NCI-H1436 treated with DMSO at 0.1 percent for 48 hours (cell line): Measurements from ENCODE around the gene CCDC136.

Source experiments
- DNase-seq: peaks from one replicate; lab custom pipeline; 2025; lab: John Stamatoyannopoulos, UW

Gene CCDC136

DNA sequence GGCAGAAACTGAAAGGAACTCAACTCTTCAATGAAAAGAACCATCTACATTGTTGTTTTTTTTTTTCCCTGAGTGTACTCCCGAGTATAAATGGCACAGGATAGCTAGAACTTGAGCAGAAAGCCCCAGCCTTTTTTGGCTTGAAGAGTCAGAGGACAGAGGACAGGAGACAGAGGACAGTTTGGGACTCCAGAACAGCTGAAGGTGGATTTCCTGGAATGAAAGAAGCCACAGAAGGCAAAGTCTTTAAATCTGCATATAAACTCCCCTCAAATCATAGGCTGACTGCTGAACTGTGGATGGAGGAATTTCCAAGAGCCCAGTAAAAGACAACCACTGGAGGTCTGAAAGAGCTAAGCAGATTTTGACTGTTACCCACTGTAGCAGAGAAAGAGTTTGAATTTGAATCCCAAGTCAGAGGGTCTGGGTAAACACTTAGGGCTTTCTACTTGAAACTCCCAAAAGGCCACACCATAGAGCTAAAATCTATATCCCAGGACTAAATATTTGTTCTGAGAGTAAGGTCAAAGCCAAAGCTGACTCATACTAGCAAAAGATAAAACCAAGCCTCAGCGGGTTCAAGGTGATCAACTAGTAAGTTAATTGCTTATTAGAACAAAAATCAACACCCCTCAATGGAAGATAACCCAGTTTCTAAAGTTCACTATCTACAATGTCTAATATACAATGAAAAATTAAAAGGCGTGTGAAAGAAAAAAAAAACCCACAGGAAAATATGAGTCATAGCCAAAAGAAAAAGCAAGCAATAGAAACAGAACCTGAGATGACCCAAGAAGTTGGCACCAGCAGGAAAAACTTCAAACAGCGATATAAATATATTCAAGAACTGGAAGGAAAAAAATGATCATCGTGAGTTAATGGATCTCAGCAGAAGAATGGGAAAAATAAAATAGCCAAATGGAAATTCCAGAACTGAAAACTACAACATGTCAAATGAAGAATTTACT, 14.3 kb upstream of the CCDC136 start:
- DNase-seq = no peak

DNA sequence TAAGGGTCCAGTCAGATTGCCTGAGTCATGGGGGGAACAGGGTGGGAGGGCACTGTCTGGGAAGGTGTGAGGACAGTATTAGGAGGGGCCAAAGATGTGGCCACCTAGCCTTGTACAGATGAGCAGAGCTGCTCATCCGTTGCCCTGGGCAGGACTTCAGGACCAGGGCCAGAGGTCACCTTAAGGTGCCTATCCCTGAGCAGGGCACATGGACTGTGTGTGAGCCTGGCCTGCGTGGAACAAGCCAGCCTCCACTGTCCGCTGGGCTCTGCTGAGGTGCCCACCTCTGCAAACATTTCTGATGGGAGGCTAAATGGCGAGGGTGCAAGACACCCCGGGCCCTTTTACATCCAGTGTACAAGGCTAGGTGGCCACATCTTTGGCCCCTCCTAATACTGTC, 12.8 kb upstream of the CCDC136 start:
- DNase-seq = no peak

DNA sequence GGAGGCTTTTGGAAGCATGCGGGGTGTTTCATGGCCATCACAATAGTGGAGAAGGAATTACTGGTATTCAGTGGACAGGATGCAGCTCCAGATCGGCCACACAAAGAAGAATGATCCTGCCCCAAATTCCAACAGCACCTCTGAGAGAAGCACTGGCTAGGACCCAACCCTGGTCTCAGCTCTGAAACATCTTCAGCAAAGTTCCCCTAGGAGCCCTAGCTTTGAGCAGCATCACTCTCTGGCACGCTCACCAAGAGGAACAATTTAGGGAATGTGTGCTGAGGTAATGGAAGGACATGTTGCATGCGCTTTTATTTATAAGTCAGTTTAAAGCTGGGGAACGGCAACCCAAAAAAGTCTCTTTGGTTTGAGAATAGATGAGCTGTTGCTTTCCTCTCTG, 10.6 kb upstream of the CCDC136 start:
- no peak for DNase-seq

DNA sequence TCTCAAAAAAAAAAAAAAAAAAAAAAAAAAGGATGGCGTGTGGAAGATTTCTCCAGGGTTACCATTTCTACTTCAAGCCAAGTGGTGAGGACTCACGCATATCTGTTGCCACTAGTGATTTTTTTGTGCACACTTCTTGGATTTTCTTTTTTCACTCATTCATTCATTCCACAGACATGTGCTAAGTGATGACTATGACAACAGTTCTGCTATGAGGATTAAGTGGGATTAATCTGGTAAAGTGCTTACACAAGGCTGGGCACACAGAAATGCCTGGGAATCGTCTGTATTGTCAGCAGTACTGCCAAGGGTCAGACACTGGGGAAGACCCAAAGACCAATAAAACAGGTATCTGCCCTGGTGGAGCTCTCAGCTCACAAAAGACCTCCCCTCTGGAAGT, 9.9 kb upstream of the CCDC136 start:
- no peak for DNase-seq

DNA sequence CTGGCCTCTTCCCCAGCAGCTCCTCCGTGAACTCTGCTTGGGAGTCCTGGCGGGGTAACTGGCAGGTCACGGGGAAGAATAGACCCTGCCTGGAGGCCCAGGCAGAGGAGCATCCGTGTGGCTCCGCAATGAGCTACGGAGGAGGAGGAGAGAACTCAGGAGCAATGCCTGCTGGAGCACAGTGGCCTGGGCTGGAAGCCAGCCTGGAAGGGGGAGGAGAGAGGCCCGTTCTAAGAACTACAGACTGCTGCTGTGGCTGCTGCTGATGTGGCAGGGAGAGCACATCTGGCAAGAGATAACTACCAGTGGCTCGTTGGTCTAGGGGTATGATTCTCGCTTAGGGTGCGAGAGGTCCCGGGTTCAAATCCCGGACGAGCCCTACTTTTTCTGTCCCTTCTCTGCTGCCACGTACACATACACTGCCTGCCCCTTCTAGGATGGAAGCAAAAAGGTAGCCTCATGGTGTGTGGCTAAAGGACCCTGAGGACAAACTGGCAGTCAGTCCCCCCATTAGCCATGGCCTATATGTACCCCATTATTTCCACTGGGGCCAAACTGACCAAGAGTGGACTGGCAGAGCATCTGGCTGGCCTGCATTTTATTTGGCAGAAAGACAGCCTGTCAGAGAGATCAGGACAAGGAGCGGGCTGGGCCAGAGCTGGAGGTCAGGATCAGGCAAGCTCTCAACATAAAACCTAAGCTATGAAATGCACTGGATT, 8.5 kb upstream of the CCDC136 start:
- no peak for DNase-seq

DNA sequence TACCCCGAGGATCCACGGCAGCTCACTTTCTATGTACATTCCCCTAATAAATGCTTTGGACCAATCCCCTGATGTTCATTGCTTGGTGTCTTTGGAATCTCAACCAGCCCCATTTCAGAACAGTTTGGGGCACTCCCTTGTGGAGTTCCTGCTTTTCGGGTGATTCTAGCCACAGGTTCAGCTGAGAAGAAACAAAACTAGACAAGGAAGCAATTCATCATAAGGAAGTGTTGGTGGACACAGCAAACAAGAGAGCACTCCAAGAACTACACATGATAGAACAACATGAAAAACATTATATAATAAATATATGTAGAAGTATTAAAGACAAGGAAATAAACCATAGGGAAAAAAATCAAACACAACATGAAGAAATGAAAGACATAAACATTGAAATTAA, 6.0 kb upstream of the CCDC136 start:
- no peak for DNase-seq

DNA sequence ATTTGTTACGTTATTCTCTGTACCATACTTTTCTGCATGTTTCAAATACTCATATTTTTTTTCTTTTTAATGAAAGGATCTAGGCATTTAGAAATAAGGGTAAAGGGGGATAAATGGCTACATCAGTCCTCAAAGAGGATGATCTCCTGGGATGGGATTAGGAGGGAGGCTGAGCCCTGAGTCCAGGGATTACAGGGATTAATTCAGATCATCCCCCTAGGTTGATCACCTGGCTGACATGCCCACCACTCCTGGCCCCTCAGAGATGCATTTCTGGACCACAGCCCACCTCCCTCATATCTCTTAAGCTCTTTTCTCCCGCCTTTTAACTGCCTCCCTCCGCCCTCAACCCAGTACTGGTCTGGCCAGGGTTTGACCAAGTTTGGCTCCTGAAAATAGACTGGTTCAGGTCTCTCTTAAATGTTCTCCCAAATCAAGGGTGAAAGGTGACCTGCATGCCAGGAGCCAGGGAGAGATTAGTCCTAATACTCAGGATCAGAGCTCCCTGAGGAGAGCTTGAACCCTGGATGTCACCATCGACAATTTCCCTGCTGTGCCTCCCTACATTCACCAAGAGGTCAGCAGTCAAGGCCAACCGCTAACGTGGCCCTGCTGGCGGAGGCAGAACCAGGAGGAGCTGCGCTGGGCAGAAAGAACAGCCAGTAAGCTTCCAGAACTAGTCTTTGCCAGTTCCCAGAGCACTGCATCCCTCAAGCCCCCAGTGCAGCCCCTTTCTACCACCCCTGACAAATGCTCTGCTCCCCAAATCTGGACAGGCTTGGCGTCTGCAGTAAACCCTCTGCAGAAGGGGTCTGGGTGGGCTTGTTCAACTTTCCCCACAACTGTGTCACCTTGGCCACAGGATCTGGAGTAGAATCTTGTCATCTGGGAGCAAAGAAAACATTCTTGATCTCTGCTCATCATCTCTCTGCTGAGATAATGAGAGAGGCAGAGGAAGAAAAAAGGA, 3.0 kb upstream of the CCDC136 start:
- no peak for DNase-seq

DNA sequence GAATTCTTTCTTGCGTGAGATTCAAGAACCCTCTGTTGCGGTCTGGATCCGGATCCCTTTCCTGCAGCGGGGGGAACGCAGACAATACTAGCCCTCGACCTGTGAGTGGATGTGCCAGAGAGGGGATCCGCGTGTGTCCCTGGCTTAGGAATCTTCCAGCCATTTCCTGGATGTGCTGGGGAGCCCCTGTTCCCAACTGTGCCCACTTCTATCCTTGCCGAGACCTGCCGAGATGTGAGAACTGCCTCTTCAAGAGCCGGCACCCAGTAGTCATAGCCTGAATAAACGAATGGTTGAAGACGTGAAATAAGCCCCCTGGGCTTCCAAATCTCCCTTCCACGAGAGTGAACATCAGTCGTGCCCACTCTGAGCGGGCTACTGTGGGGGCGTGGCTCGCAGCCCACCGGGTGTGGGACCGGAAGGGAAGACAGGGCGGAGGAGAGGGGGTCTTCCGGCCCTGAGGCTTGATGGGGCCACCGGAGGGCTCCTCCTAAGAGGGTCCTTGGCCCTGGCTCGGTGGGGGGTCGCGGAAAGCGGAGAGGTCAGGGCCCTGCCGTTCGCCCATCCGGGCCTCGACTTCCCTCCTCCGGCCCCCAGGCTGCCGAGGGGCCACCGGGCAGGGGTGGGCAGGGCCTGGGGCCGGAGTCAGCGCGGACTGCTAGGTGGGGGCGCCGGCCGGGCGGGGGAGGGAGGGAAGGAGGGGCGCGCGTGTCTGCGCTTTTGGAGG, 1.3 kb upstream of the CCDC136 start:
- DNase-seq = no peak

DNA sequence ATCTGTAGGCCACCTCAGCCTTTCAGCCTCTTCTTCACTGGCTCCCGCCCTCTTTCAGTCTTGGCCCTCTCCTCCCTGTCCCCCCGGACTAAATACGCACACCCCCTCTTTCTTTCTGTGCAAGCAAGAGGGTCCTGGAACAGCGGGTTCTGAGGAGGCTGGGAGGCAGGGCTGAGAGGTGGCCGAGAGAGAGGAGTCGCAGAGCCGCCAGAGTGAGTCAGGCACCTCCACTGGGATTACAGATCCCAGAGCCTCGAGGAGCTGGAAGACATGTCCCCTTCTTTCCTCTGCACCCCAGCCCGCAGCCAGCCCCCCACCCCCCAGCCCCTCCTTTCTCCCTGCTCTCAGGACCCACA, 182 bp downstream of the CCDC136 start:
- no peak for DNase-seq

DNA sequence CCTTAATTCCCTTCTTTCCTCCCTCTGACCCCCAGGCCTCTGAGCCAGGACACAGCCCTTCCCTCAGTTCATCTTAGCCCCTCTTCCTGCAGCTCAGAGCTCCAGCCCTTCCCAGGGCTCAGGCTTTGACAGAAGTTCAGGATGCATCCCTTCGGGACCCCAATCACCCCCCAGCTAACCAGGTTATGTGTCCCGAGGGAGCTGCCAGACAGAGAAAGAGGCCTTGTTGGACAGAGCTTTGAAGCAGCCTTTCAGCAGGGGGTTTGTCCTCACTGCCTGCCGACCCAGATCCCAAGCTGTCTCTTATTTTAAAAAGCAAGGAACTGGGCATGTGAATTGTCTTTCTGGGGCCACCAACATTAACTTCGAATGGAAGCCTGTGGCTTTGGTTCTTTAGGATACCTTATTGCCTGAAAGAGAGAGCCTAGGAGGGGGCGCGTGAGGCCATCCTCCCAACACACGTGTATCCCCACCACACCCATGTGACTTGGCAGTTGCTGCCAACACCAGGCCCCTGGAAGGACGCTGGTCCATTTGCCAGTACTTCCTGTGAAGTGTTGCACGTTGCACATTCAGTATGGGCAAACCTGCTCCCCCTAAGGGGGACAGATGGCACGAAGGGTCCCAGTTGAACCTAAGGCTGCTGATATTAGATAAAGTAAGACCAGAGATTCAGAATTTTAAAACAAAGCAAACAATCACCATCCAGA, 858 bp downstream of the CCDC136 start:
- no peak for DNase-seq

DNA sequence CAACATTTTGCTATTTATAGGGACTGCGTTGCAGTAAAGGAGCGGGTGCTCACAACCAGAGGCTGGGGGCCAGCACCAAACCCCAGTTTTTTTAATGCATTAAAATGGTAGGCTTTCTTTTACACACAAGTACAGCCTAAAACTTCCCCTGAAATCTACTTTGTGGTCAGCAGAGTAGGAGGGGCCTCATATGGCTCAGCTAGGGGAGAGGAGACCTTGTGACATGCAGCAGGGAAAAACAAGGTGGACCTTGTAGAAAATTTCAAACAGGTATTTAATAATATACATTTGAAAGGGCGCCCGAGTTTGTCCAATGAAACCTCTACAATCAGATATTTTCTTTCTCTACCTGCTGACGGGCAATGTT, 1.4 kb downstream of the CCDC136 start:
- no peak for DNase-seq

DNA sequence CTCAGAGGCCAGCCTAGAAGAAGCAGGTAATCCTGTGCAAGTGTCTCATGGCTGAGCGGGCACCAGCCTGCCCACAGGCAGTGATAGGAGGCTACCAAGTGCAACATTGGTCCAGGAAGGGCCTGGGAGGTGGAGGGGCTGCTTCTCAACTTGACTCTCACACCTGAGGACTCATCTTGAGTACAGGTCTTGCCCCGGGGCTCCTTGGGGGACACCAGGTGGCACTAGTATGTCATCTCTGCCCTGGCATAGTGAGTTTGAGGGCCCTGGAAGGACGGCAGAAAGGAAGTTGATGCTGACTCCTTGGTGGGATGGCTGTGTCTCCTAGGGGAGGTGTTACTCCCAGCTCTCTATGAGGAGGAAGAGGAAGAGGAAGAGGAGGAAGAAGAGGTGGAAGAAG, 2.3 kb downstream of the CCDC136 start:
- DNase-seq = no peak

DNA sequence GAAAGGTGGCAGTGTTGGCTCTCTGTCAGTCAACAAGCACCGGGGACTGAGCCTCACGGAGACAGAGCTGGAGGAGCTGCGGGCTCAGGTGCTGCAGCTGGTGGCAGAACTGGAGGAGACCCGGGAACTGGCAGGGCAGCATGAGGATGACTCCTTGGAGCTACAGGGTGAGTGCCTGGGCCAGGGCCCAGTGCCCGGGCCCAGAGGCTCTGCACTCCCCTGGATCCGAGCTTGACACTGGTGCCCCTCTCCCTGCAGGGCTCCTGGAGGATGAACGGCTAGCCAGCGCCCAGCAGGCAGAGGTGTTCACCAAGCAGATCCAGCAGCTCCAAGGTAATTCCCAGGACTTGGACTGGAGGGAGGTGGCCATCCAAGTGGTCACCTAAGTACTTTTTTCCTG, 2.7 kb downstream of the CCDC136 start:
- no peak for DNase-seq

DNA sequence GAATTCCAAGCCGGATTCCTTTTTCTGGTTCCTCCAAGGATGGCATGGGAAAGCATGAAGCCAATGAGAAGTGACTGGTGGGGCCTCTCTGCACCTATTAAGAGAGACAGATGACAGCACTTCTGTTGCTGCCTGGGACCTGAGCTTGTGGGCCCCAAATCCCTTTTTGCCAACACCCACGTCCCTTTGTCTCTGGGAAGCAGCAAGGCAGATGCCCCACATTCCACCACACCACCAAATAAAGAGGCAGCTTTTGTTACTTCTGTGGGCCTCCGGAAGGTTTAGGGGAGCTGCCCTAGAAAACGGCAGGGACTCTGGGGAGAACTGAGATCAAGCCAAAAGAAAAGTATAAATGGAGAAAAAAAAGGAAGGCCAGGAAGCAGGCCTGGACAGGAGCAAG, 3.4 kb downstream of the CCDC136 start:
- no peak for DNase-seq

DNA sequence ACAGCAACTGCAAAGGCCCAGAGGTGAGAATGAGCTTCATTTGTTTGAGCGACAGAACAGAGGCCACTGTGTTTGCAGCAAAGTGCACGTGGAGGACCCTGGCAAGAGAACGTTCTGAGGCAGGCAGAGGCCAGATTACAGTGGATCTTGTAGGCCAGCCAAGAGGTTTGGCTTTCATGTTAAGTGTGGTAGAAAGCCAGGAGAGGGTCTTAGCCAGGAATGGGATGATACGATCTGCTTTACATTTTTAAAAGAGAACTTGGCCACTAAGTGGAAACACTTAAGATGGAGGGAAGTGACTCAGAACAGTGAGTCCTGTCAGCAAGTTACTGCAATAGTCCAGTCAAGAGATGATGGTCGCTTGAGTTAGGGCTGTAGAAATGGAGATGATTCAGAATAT, 4.6 kb downstream of the CCDC136 start:
- no peak for DNase-seq

DNA sequence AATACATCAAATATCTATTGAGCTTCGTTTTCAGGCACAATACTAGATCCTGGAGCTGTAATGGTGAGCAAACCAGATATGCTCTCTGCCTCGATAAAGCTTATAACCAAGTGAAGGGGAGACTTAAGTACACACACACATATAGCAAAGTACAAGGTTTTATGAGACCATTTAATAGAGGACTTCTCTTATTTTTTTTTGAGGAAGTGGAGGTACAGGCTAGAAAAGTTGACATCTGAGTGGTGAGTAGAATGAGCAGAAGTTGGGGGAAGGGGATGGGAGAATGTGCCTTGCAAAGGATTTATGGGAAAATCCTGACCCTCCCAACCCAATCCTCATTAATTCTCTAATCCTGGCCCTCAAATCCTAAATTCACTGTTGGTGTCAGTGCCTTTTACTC, 7.7 kb downstream of the CCDC136 start:
- no peak for DNase-seq

DNA sequence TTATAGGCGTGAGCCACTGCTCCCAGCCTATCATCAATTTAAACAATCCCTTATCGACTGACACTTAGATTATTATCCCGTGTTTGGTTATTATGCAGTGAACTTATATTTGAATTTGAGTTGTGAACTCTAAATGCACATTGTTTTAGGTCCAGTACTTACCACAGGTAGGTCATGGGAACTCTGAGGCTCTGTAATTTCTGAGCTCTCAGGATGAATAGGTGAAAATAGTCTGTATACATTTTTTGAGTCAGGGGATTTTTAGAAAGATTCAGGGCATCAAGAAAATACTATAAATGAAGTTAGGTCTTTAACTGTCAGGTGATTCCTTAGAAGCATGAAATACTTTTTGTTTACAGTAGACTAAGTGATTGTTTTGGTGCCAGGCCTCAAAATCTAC, 8.8 kb downstream of the CCDC136 start:
- no peak for DNase-seq

DNA sequence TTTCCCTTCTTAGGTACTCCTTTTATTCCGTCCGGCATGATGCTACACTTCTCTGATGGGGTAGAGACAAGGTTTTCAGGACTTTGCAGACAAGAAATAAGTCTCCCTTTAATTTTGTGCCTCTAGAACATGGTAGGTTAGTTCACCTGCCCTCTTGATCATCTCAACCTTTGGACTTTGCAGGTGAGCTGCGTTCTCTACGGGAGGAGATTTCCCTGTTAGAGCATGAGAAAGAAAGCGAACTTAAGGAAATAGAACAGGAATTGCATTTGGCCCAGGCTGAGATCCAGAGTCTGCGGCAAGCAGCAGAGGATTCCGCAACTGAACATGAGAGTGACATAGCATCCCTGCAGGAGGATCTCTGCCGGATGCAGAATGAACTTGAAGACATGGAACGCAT, 9.2 kb downstream of the CCDC136 start:
- no peak for DNase-seq

DNA sequence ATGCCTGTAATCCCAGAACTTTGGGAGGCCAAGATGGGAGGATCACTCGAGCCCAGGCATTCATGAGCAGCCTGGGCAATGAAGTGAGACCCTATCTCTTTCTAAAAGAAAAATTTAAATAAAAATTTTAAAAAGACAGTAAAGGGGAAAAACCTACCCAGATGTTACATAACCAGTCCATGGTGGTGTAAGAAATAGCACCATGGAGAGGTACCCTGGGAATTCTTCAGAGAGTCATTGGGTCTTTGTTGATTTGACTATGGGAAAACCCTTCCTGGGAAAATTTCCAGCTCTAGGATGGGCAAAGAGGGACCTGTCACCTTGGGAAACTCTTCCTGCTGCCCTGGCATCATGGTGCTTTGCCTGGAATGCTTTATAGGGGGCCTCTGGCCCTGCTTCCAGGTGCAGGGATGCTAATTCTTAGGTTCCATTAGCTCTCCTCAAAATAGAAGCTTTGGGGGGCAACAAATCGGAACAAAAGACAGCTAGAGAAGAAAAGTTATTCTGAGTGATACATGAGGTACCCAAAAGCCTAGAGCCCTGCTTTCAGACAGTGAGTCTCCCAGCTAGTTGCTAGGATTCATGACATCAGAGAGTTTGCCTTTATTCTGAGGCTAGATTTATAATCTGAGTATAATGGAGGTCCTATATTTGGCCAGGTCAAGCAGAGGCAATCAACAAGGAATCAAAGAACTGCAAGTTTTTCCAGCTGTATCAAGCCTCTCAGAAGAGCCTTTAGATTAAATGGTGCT, 10.1 kb downstream of the CCDC136 start:
- no peak for DNase-seq

DNA sequence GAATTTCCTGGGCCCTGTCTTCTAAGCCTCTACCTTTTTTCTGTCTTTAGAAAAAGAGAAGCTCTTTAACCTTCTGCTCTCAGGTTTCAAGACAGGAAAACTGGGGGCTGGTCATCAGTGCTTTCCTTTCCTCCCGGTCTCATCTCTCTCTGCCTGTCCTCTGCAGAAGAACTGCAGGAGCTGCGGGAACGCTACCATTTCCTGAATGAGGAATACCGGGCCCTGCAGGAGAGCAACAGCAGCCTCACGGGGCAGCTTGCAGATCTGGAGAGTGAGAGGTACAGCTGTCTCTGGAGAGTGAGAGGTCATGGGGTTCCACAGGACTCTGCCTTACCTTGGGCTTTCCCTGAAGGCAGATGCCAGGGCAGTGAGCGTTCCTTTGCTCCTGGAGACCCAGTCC, 12.7 kb downstream of the CCDC136 start:
- DNase-seq = no peak
